DND-41 (cell line): ENCODE data around the gene HOXA3.

ENCODE experiments used
- ATAC-seq: fragments of 200-7000 bp; cut with Tn5 transposase; 3 replicates; pipeline ENCODE4 v1.9.1; 2021; ENCODE audit warnings: low read depth; ENCODE audit not compliant: insufficient read depth
- DNase-seq: peaks from one replicate; pipeline ENCODE4 v3.0.0-alpha.2; 2020
- H2AFZ ChIP-seq: 2 replicates; pipeline ENCODE4 v1.6.0; 2012; ENCODE audit warnings: low read depth, low read length
- H3K27ac ChIP-seq: 2 replicates; pipeline ENCODE4 v1.5.1; 2012; ENCODE audit warnings: low read length, inconsistent platforms
- H3K27me3 ChIP-seq: fragments of 200-600 bp; sonication (generic); 2 replicates; pipeline ENCODE4 v1.6.0; 2012; ENCODE audit warnings: low read length, mild to moderate bottlenecking, inconsistent platforms; ENCODE audit not compliant: insufficient read depth, poor library complexity
- H3K36me3 ChIP-seq: 2 replicates; pipeline ENCODE4 v1.5.1; 2012; ENCODE audit warnings: low read length, inconsistent platforms; ENCODE audit not compliant: insufficient read depth
- H3K4me1 ChIP-seq: 2 replicates; pipeline ENCODE4 v1.5.1; 2012; ENCODE audit warnings: mild to moderate bottlenecking, low read length; ENCODE audit not compliant: insufficient read depth
- H3K4me2 ChIP-seq: 2 replicates; pipeline ENCODE4 v1.6.0; 2012; ENCODE audit warnings: mild to moderate bottlenecking, moderate library complexity, low read length, inconsistent platforms; ENCODE audit not compliant: insufficient read depth
- H3K4me3 ChIP-seq, 2 experiments: fragments of 200-600 bp in 1 of 2; shearing (Covaris generic) in 1 of 2; 2 replicates each; pipeline ENCODE4 v1.5.1; 2012 to 2016; ENCODE audit warnings: inconsistent platforms in 2 of 2, low read length in 2 of 2, mild to moderate bottlenecking in 2 of 2, low read depth in 1 of 2, moderate library complexity in 1 of 2
- H3K79me2 ChIP-seq: 2 replicates; pipeline ENCODE4 v1.6.0; 2012; ENCODE audit warnings: low read length, inconsistent platforms; ENCODE audit not compliant: insufficient read depth
- H3K9ac ChIP-seq: 2 replicates; pipeline ENCODE4 v1.6.0; 2012; ENCODE audit warnings: low read depth, mild to moderate bottlenecking, inconsistent platforms, low read length, moderate library complexity
- H3K9me3 ChIP-seq: 2 replicates; pipeline ENCODE4 v1.5.1; 2012; ENCODE audit warnings: low read length, moderate library complexity, mild to moderate bottlenecking, inconsistent platforms; ENCODE audit not compliant: insufficient read depth, severe bottlenecking
- H4K20me1 ChIP-seq: 2 replicates; pipeline ENCODE4 v1.6.0; 2012; ENCODE audit warnings: low read length; ENCODE audit not compliant: insufficient read depth
- CTCF ChIP-seq: IDR thresholded peaks from 2 replicates; pipeline ENCODE4 v1.5.1; 2012; ENCODE audit warnings: borderline replicate concordance, low read length, moderate library complexity, mild to moderate bottlenecking; ENCODE audit not compliant: poor library complexity, severe bottlenecking; ENCODE audit errors: extremely low read depth
- EZH2 ChIP-seq: IDR thresholded peaks from 3 replicates; pipeline ENCODE4 v1.6.1; 2012; ENCODE audit warnings: borderline replicate concordance, low read depth, mild to moderate bottlenecking, moderate library complexity, low read length, inconsistent platforms; ENCODE audit not compliant: severe bottlenecking

HOXA3 gene

GRCh38 chr7:27151931-27152815, at the start of gene HOXA3:
HOXA3 (minus strand) TSS chr7:27152583; CDS start chr7:27110640, 41,943 bp downstream.
- H3K79me2 ChIP-seq = peaks cover 36% of the 10 kb centered on the region
- no peak for DNase-seq
- H3K4me1 ChIP-seq = peaks cover 43% of the 10 kb centered on the region
- TF ChIP-seq EZH2 (no peak), CTCF (no peak)
- peak within 1 kb of the TSS; percentile 69 for H3K4me2 ChIP-seq
- no peaks in the 10 kb centered on the region for H4K20me1 ChIP-seq
- no peaks in the 10 kb centered on the region for H3K27me3 ChIP-seq
- ATAC-seq = no peak
- no peaks in the 10 kb centered on the region for H3K36me3 ChIP-seq
- peak within 1 kb of the TSS; percentile 82 for H2AFZ ChIP-seq
- H3K9me3 ChIP-seq = no peaks in the 10 kb centered on the region
- H3K9ac ChIP-seq = peak within 1 kb of the TSS; percentile 73
- H3K27ac ChIP-seq = peak within 1 kb of the TSS; percentile 80; the same call in 1 of the 2 replicates
- peak within 1 kb of the TSS in 1 of 2 experiments; percentile 64; a peak in 2 of 4 replicates for H3K4me3 ChIP-seq

- H3K4me2 ChIP-seq = no peak overlapping the region
Observed at GRCh38 chr7:27201580-27202017, 49.2 kb upstream of the HOXA3 start.

GRCh38 chr7:27200761-27201579, 48.6 kb upstream of the HOXA3 start:
- Histone ChIP-seq H3K27ac (no peak overlapping the region), H3K79me2 (no peaks in the 10 kb centered on the region), H3K4me2 (peak overlapping the region; percentile 82), H2AFZ (peak overlapping the region; percentile 88), H3K9me3 (no peaks in the 10 kb centered on the region), H3K36me3 (no peaks in the 10 kb centered on the region), H3K9ac (peak overlapping the region; percentile 57), H4K20me1 (no peaks in the 10 kb centered on the region), H3K4me1 (peaks cover 34% of the 10 kb centered on the region), H3K4me3 (peak overlapping the region in 1 of 2 experiments; percentile 78; a peak in 2 of 4 replicates), H3K27me3 (peaks cover 26% of the 10 kb centered on the region)
- TF ChIP-seq EZH2 (no peak), CTCF (no peak)
- ATAC-seq (no peak), DNase-seq (no peak)

More at GRCh38 chr7:27201580-27202017, 49.2 kb upstream of the HOXA3 start:
- Histone ChIP-seq H3K27me3 (peaks cover 29% of the 10 kb centered on the region), H3K79me2 (no peaks in the 10 kb centered on the region), H3K4me3 (no peak overlapping the region), H3K9ac (no peak overlapping the region), H3K4me1 (peaks cover 30% of the 10 kb centered on the region), H3K27ac (no peak overlapping the region), H4K20me1 (no peaks in the 10 kb centered on the region), H2AFZ (no peak overlapping the region), H3K36me3 (no peaks in the 10 kb centered on the region), H3K9me3 (no peaks in the 10 kb centered on the region)
- DNase-seq (no peak), ATAC-seq (no peak)
- TF ChIP-seq CTCF (no peak), EZH2 (no peak)
